ENCODE measurements around the gene EXOC6B.

DNA sequence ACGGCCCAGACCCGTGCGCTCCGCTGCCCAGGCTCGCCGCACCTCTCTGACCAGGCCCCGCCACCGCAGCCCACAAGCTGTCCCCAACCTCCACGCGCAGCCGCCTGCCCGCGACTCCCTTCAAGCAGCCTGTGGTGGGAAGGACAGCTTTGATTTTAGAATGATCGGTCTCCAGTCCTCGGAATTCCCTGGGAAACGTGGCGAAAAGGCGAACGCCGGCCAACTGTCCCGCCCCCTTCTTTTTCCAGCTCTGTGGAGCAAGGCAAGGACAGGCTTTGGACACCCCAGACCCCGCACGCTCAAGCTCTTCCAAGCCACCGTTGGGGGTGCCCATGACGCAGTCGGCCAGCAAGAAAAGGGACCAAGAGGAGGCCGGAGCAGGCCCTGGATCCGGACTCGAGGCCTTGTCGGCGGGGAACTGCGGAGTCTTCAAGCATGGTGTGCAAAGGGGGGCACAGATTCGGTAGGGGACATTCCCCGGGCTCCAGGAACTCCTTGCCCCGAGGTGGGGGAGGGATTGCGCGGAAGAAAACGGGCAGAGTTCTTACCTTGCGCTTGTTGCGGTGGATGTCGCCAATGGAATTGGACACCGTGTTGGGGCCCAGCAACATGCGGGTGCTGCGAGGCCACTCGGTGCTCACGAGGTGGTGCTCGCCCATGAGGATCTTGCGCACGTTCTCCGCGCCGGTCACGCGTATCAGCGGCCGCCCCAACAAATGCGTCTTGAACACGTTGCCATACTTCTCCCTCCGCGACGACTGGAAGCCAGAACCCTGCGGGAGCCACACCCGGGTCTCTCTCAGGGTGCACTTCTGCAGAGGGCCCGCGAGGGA lies 682.2 kb downstream of the EXOC6B start:
- no peak for TF ChIP-seq EZH2 (IDR thresholded peaks at IDR 0.05; ENCODE audit: borderline replicate concordance, low read depth, low read length)
- TF ChIP-seq MTF1 (CRISPR knock-in tag; IDR thresholded peaks at IDR 0.05; ENCODE audit: borderline replicate concordance) = no peak
- no peak for TF ChIP-seq MED1 (CRISPR knock-in tag; IDR thresholded peaks at IDR 0.05; ENCODE audit: borderline replicate concordance)
- TF ChIP-seq, protein P1, sequence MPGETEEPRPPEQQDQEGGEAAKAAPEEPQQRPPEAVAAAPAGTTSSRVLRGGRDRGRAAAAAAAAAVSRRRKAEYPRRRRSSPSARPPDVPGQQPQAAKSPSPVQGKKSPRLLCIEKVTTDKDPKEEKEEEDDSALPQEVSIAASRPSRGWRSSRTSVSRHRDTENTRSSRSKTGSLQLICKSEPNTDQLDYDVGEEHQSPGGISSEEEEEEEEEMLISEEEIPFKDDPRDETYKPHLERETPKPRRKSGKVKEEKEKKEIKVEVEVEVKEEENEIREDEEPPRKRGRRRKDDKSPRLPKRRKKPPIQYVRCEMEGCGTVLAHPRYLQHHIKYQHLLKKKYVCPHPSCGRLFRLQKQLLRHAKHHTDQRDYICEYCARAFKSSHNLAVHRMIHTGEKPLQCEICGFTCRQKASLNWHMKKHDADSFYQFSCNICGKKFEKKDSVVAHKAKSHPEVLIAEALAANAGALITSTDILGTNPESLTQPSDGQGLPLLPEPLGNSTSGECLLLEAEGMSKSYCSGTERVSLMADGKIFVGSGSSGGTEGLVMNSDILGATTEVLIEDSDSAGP (CRISPR knock-in tag; IDR thresholded peaks at IDR 0.05) = no peak
- TF ChIP-seq SREBF1 (IDR thresholded peaks at IDR 0.05; ENCODE audit: borderline replicate concordance, low read depth, low read length) = no peak
- TF ChIP-seq, protein P2, sequence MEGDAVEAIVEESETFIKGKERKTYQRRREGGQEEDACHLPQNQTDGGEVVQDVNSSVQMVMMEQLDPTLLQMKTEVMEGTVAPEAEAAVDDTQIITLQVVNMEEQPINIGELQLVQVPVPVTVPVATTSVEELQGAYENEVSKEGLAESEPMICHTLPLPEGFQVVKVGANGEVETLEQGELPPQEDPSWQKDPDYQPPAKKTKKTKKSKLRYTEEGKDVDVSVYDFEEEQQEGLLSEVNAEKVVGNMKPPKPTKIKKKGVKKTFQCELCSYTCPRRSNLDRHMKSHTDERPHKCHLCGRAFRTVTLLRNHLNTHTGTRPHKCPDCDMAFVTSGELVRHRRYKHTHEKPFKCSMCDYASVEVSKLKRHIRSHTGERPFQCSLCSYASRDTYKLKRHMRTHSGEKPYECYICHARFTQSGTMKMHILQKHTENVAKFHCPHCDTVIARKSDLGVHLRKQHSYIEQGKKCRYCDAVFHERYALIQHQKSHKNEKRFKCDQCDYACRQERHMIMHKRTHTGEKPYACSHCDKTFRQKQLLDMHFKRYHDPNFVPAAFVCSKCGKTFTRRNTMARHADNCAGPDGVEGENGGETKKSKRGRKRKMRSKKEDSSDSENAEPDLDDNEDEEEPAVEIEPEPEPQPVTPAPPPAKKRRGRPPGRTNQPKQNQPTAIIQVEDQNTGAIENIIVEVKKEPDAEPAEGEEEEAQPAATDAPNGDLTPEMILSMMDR (IDR thresholded peaks at IDR 0.05 in 2 of 3, conservative IDR thresholded peaks at IDR 0.05 in 1 of 3; ENCODE audit: insufficient read depth in 2 of 3, low read depth in 1 of 3, low read length in 3 of 3) = no peak
- no peak for TF ChIP-seq PRDM10 (IDR thresholded peaks at IDR 0.05; ENCODE audit: partially characterized antibody)
- TF ChIP-seq ZNF274 (IDR thresholded peaks at IDR 0.05; ENCODE audit: borderline replicate concordance, low read depth, low read length) = no peak
- no peak for TF ChIP-seq POLR2AphosphoS5 (IDR thresholded peaks at IDR 0.05; ENCODE audit: control insufficient read depth, insufficient read depth, low read depth, low read length)
- no peak for TF ChIP-seq JUND (IDR thresholded peaks at IDR 0.05; ENCODE audit: borderline replicate concordance, low read depth, low read length)
- no peak for TF ChIP-seq JUND (tag; IDR thresholded peaks at IDR 0.05; ENCODE audit: borderline replicate concordance, low read depth, low read length)
- no peak for TF ChIP-seq NEUROD1 (IDR thresholded peaks at IDR 0.05; ENCODE audit: borderline replicate concordance, low read depth, low read length, partially characterized antibody)

All from K562 (cell line).